C4-2B (cell line): ENCODE data around the gene SSBP2.

Experiments used
- ZFX ChIP-seq: fragments of 450-650 bp; IDR thresholded peaks from 2 replicates; pipeline ENCODE4 v1.6.1; 2017
- TF ChIP-seq, protein P1 (sequence below): fragments of 450-650 bp; conservative IDR thresholded peaks from 2 replicates; pipeline ENCODE4 v1.5.1; 2017; ENCODE audit warnings: mild to moderate bottlenecking

DNA sequence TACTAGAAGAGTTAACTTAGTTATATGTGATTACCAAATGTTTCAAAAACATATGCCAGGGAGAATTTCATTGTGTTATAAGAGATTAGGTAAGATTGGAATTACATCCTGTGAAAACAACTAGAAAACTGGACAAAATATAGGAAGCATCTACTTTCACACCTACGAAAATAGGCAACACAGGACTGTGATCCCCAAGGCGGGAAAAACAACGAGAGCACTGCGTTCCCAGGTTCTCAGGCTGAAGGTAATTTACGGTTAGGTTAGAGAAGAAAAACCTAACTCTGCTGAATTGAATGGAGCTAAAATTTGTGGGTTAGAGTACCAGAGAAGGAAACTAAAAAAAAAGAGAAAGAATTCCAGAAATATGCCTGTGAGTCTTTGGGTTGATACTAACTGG lies 385.4 kb downstream of the SSBP2 start:
- TF ChIP-seq, protein P1, sequence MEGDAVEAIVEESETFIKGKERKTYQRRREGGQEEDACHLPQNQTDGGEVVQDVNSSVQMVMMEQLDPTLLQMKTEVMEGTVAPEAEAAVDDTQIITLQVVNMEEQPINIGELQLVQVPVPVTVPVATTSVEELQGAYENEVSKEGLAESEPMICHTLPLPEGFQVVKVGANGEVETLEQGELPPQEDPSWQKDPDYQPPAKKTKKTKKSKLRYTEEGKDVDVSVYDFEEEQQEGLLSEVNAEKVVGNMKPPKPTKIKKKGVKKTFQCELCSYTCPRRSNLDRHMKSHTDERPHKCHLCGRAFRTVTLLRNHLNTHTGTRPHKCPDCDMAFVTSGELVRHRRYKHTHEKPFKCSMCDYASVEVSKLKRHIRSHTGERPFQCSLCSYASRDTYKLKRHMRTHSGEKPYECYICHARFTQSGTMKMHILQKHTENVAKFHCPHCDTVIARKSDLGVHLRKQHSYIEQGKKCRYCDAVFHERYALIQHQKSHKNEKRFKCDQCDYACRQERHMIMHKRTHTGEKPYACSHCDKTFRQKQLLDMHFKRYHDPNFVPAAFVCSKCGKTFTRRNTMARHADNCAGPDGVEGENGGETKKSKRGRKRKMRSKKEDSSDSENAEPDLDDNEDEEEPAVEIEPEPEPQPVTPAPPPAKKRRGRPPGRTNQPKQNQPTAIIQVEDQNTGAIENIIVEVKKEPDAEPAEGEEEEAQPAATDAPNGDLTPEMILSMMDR = no peak
- no peak for TF ChIP-seq ZFX
